SK-N-SH (cell line): ENCODE results near the gene CEP112. TPM values are rescaled to one million over a fixed set of nuclear protein-coding genes. Genes with fewer than 3 reads are reported as not detected.

ENCODE experiments used
- CTCF ChIA-PET: fragments of 300-600, 350-600 bp; formaldehyde crosslinking; extraction: SDS; loops from one replicate; lab custom pipeline; 2021; lab: Yijun Ruan, JAX
- POLR2A ChIA-PET: fragments of 350-600 bp; sonication (Branson Sonifier 250); formaldehyde crosslinking; extraction: SDS; loops from one replicate; lab custom pipeline; 2020; ENCODE audit warnings: antibody characterized with exemption, inconsistent platforms; lab: Yijun Ruan, JAX
- DNase-seq: peaks from one replicate; pipeline ENCODE4 v3.0.0; 2012
- H2AFZ ChIP-seq: fragments of 200-600 bp; sonication (generic); 2 replicates; pipeline ENCODE4 v1.8.1; 2016; ENCODE audit warnings: antibody characterized with exemption, mild to moderate bottlenecking, low read depth
- H3F3A ChIP-seq: fragments of 200-600 bp; sonication (generic); replicated peaks from 2 replicates; pipeline ENCODE3; 2016; ENCODE audit warnings: antibody characterized with exemption, mild to moderate bottlenecking; ENCODE audit not compliant: insufficient read depth
- H3K27ac ChIP-seq, 2 experiments: fragments of 200-500 bp in 1 of 2; fragments of 200-600 bp in 1 of 2; sonication (Bioruptor generic) in 1 of 2; sonication (generic), shearing (Covaris generic) in 1 of 2; 2 replicates each; pipeline versions ENCODE4 v1.5.1 to v1.6.1; 2014 to 2016; ENCODE audit warnings: low read depth in 2 of 2, inconsistent platforms in 1 of 2, low read length in 1 of 2, mild to moderate bottlenecking in 1 of 2, mixed read lengths in 1 of 2
- H3K27me3 ChIP-seq: fragments of 200-600 bp; sonication (generic), shearing (Covaris generic); 2 replicates; pipeline ENCODE4 v1.6.1; 2016; ENCODE audit warnings: mixed run types; ENCODE audit not compliant: insufficient read depth
- H3K36me3 ChIP-seq, 2 experiments: fragments of 200-500 bp in 1 of 2; fragments of 200-600 bp in 1 of 2; sonication (Bioruptor generic) in 1 of 2; sonication (generic) in 1 of 2; replicated peaks in 1 of 2; 2 replicates each; pipeline versions ENCODE3 to v1.5.1; 2014 to 2016; ENCODE audit warnings: low read length in 1 of 2, mild to moderate bottlenecking in 1 of 2; ENCODE audit not compliant: insufficient read depth in 2 of 2, control insufficient read depth in 1 of 2
- H3K4me1 ChIP-seq, 2 experiments: fragments of 200-500 bp in 1 of 2; fragments of 200-600 bp in 1 of 2; sonication (Bioruptor generic) in 1 of 2; sonication (generic), shearing (Covaris generic) in 1 of 2; 2 replicates each; pipeline versions ENCODE4 v1.5.1 to v1.6.1; 2014 to 2016; ENCODE audit warnings: low read depth in 1 of 2, low read length in 1 of 2, mixed run types in 1 of 2; ENCODE audit not compliant: insufficient read depth in 2 of 2, control insufficient read depth in 1 of 2
- H3K4me2 ChIP-seq: fragments of 200-600 bp; sonication (generic), shearing (Covaris generic); 2 replicates; pipeline ENCODE4 v1.6.1; 2017; ENCODE audit warnings: mixed run types
- H3K4me3 ChIP-seq, 2 experiments: fragments of 200-500 bp in 1 of 2; fragments of 200-600 bp in 1 of 2; sonication (Bioruptor generic) in 1 of 2; sonication (generic), shearing (Covaris generic) in 1 of 2; 2 replicates each; pipeline versions ENCODE4 v1.5.1 to v1.8.1; 2014 to 2016; ENCODE audit warnings: low read depth in 2 of 2, inconsistent platforms in 1 of 2, low read length in 1 of 2, mild to moderate bottlenecking in 1 of 2, mixed read lengths in 1 of 2, moderate library complexity in 1 of 2
- H3K79me2 ChIP-seq: fragments of 200-600 bp; sonication (generic); 2 replicates; pipeline ENCODE4 v1.8.1; 2017; ENCODE audit warnings: mild to moderate bottlenecking; ENCODE audit not compliant: insufficient read depth
- H3K9ac ChIP-seq: fragments of 200-600 bp; sonication (generic); 2 replicates; pipeline ENCODE4 v1.6.1; 2017; ENCODE audit warnings: mixed run types
- H3K9me2 ChIP-seq: fragments of 200-600 bp; sonication (generic); 2 replicates; pipeline ENCODE4 v1.6.1; 2017; ENCODE audit warnings: mixed run types
- H3K9me3 ChIP-seq: fragments of 200-600 bp; sonication (generic); 2 replicates; pipeline ENCODE4 v1.6.1; 2017; ENCODE audit warnings: mixed run types, mild to moderate bottlenecking, moderate library complexity
- H4K20me1 ChIP-seq: fragments of 200-600 bp; sonication (generic); 2 replicates; pipeline ENCODE4 v1.6.1; 2017; ENCODE audit warnings: mild to moderate bottlenecking, mixed run types; ENCODE audit not compliant: insufficient read depth
- CTCF ChIP-seq: fragments of 200-600 bp; sonication (generic); IDR thresholded peaks from 2 replicates; pipeline ENCODE4 v1.6.1; 2017; ENCODE audit warnings: antibody characterized with exemption, mild to moderate bottlenecking, moderate library complexity
- ELF1 ChIP-seq: IDR thresholded peaks from 2 replicates; pipeline ENCODE4 v1.4.0; 2012
- FOXM1 ChIP-seq: IDR thresholded peaks from 2 replicates; pipeline ENCODE4 v1.4.0; 2012; ENCODE audit warnings: low read depth, mild to moderate bottlenecking
- GABPA ChIP-seq: IDR thresholded peaks from 2 replicates; pipeline ENCODE4 v1.4.0; 2012; ENCODE audit warnings: low read depth, mild to moderate bottlenecking
- IRF3 ChIP-seq: fragments of 150-350 bp; IDR thresholded peaks from 2 replicates; pipeline ENCODE4 v1.6.1; 2016; ENCODE audit warnings: mild to moderate bottlenecking, low read depth, low read length
- MEF2A ChIP-seq: IDR thresholded peaks from 2 replicates; pipeline ENCODE4 v1.4.0; 2012; ENCODE audit warnings: low read depth, borderline replicate concordance
- MXI1 ChIP-seq: IDR thresholded peaks from 2 replicates; pipeline ENCODE4 v1.6.1; 2012; ENCODE audit warnings: mild to moderate bottlenecking, low read depth, low read length, improper control_type of control experiment
- PBX3 ChIP-seq: IDR thresholded peaks from 2 replicates; pipeline ENCODE4; 2012
- RAD21 ChIP-seq: IDR thresholded peaks from 2 replicates; pipeline ENCODE4 v1.6.1; 2012; ENCODE audit warnings: mild to moderate bottlenecking, low read length
- RCOR1 ChIP-seq: fragments of 150-350 bp; IDR thresholded peaks from 2 replicates; pipeline ENCODE4 v1.6.1; 2017; ENCODE audit warnings: antibody characterized with exemption, low read length
- REST ChIP-seq: IDR thresholded peaks from 2 replicates; pipeline ENCODE4 v1.6.1; 2012; ENCODE audit warnings: mild to moderate bottlenecking, low read depth, low read length, moderate library complexity
- RFX5 ChIP-seq: IDR thresholded peaks from 2 replicates; pipeline ENCODE4 v1.6.1; 2012; ENCODE audit warnings: mild to moderate bottlenecking, improper control_type of control experiment, low read length
- RXRA ChIP-seq: IDR thresholded peaks from 2 replicates; pipeline ENCODE4 v1.4.0; 2012; ENCODE audit warnings: low read depth, mild to moderate bottlenecking, borderline replicate concordance
- SIN3A ChIP-seq: IDR thresholded peaks from 2 replicates; pipeline ENCODE4 v1.6.1; 2012; ENCODE audit warnings: low read depth, mild to moderate bottlenecking, low read length, moderate library complexity, borderline replicate concordance
- SMC3 ChIP-seq: IDR thresholded peaks from 2 replicates; pipeline ENCODE4 v1.6.1; 2012; ENCODE audit warnings: low read depth, low read length, improper control_type of control experiment
- TCF12 ChIP-seq: IDR thresholded peaks from 2 replicates; pipeline ENCODE4 v1.4.0; 2012
- ZBTB33 ChIP-seq: IDR thresholded peaks from 2 replicates; pipeline ENCODE4 v1.4.0; 2012; ENCODE audit warnings: low read depth, borderline replicate concordance
- WGBS: methylation state at CpG from one replicate; pipeline ENCODE4 v1.1.6; 2017; ENCODE audit warnings: low lambda C conversion rate; 5-methylcytosine and 5-hydroxymethylcytosine counted together
- polyA plus RNA-seq, 3 experiments: library from polyadenylated mRNA; depleted of rRNA; stranded (reverse); fragments of >200 nt; gene quantifications; 2 replicates each; pipeline ENCODE4 v1.2.3, GENCODE V29; 2012

CEP112 gene
- polyA plus RNA-seq, 1 of the 3 experiments (the other 2 are of a cell fraction) = 7.9 TPM

- peaks cover 4% of the 10 kb centered on the region for H3F3A ChIP-seq
- H3K4me1 ChIP-seq = no peaks in the 10 kb centered on the region
- H3K9me3 ChIP-seq = no peaks in the 10 kb centered on the region
- no peak overlapping the region for H3K9ac ChIP-seq
- H2AFZ ChIP-seq = no peak overlapping the region
- 94% methylated on average over 1 of the region's 1 CpG for WGBS
- no peaks in the 10 kb centered on the region for H3K27me3 ChIP-seq
- TF ChIP-seq REST (no peak), RXRA (no peak), FOXM1 (no peak), MEF2A (no peak), SMC3 (no peak), IRF3 (no peak), RFX5 (no peak), MXI1 (no peak), RAD21 (no peak), GABPA (no peak), CTCF (no peak), RCOR1 (no peak)
- H3K79me2 ChIP-seq = no peaks in the 10 kb centered on the region
- POLR2A ChIA-PET = no interaction called here
- no peak for DNase-seq
- no peaks in the 10 kb centered on the region for H4K20me1 ChIP-seq
- H3K4me2 ChIP-seq = no peak overlapping the region
- H3K4me3 ChIP-seq = no peak overlapping the region
- H3K27ac ChIP-seq = no peak overlapping the region
- CTCF ChIA-PET = no interaction called here
- H3K36me3 ChIP-seq = peaks cover 0 to 16% of the 10 kb centered on the region in 2 experiments
- no peaks in the 10 kb centered on the region for H3K9me2 ChIP-seq
Observed at GRCh38 chr17:66008680-66009079, 183.3 kb downstream of the CEP112 start.

GRCh38 chr17:66006654-66007053 lies 185.3 kb downstream of the CEP112 start:
- Histone ChIP-seq H2AFZ (no peak overlapping the region), H3K36me3 (peaks cover 0 to 16% of the 10 kb centered on the region in 2 experiments), H3K4me3 (peak overlapping the region in 1 of 2 experiments; percentile 3; a peak in 1 of 4 replicates), H3K4me2 (no peak overlapping the region), H4K20me1 (no peaks in the 10 kb centered on the region), H3K27ac (no peak overlapping the region), H3K9ac (no peak overlapping the region), H3F3A (peaks cover 4% of the 10 kb centered on the region), H3K79me2 (no peaks in the 10 kb centered on the region), H3K9me3 (no peaks in the 10 kb centered on the region), H3K27me3 (no peaks in the 10 kb centered on the region), H3K4me1 (no peaks in the 10 kb centered on the region), H3K9me2 (no peaks in the 10 kb centered on the region)
- POLR2A ChIA-PET = no interaction called here
- 72% methylated on average over 4 of the region's 4 CpGs for WGBS
- no peak for DNase-seq
- CTCF ChIA-PET = no interaction called here
- no peak for TF ChIP-seq SIN3A
- no peak for TF ChIP-seq ELF1
- no peak for TF ChIP-seq RCOR1
- no peak for TF ChIP-seq TCF12
- TF ChIP-seq MEF2A = no peak
- no peak for TF ChIP-seq PBX3
- TF ChIP-seq GABPA = no peak
- no peak for TF ChIP-seq ZBTB33
